AG09309 (cell line): Measurements from ENCODE around the gene ITPA.
A peak's percentile ranks its signal among the peaks of the same experiment; 100 is the strongest.

Experiments
- DNase-seq: peaks from one replicate; pipeline ENCODE4 v3.0.0-alpha.2; 2010; ENCODE audit warnings: low read depth
- H3K4me3 ChIP-seq: 2 replicates; pipeline ENCODE4 v1.5.1; 2011; ENCODE audit warnings: mild to moderate bottlenecking, low read depth, low read length, moderate library complexity; ENCODE audit not compliant: control insufficient read depth
- CTCF ChIP-seq: IDR thresholded peaks from 2 replicates; pipeline ENCODE4 v1.5.1; 2011; ENCODE audit warnings: mild to moderate bottlenecking, low read depth, low read length, inconsistent platforms; ENCODE audit not compliant: insufficient read depth, control insufficient read depth; ENCODE audit errors: missing control alignments

The ITPA gene

GRCh38 chr20:3168079-3168828 is 41.0 kb upstream of the ITPA start:
- no peak overlapping the region for H3K4me3 ChIP-seq
- DNase-seq, result no peak
- TF ChIP-seq CTCF, result no peak

GRCh38 chr20:3168829-3169590 is 40.3 kb upstream of the ITPA start:
- H3K4me3 ChIP-seq, result no peak overlapping the region
- TF ChIP-seq CTCF, result no peak
- no peak for DNase-seq

GRCh38 chr20:3171391-3172125 is 37.7 kb upstream of the ITPA start:
- no peak for TF ChIP-seq CTCF
- DNase-seq, result no peak

GRCh38 chr20:3172126-3172932 is 37.0 kb upstream of the ITPA start:
- TF ChIP-seq CTCF, result no peak
- H3K4me3 ChIP-seq, result peak overlapping the region; percentile 65
- DNase-seq, result no peak

More at GRCh38 chr20:3171391-3172125, 37.7 kb upstream of the ITPA start:
- H3K4me3 ChIP-seq, result no peak overlapping the region

- peak within 1 kb of the TSS; percentile 84 for H3K4me3 ChIP-seq
- DNase-seq, result no peak
- no peak for TF ChIP-seq CTCF
Observed at GRCh38 chr20:3172933-3173609, 36.2 kb upstream of the ITPA start, which contains the start of gene LZTS3. Gene LZTS3 (minus strand): TSS chr20:3173549. CDS start chr20:3167163, 6,386 bp downstream.
